Bronchial epithelial cell (primary cell): ENCODE measurements around the gene FAM78A. TPM values are rescaled to one million over a fixed set of nuclear protein-coding genes. Genes with fewer than 3 reads are reported as not detected.
"Not testable (repeated sequence)": the region's sequence is repeated elsewhere in the genome, so short reads cannot be mapped to it uniquely, and the experiment has no call there.

Experiments used
- DNase-seq: peaks from one replicate; pipeline ENCODE4 v3.0.0-alpha.2; 2010; ENCODE audit warnings: low read depth
- FAIRE-seq: peaks from 2 replicates; lab custom pipeline; 2011; peaks lifted over from hg19 to GRCh38; lab: Jason Lieb, UNC
- H3K27me3 ChIP-seq: 2 replicates; pipeline ENCODE4 v1.5.1; 2011; ENCODE audit warnings: low read length; ENCODE audit not compliant: control insufficient read depth, insufficient read depth
- H3K36me3 ChIP-seq: 2 replicates; pipeline ENCODE4 v1.5.1; 2011; ENCODE audit warnings: low read length; ENCODE audit not compliant: control insufficient read depth, insufficient read depth
- H3K4me3 ChIP-seq: 2 replicates; pipeline ENCODE4 v1.5.1; 2011; ENCODE audit warnings: mild to moderate bottlenecking, low read depth, low read length, control low read depth
- total RNA-seq: library from RNA; depleted of rRNA; stranded (reverse); fragments of >200 nt; gene quantifications from 2 replicates; pipeline ENCODE4 v1.2.1, GENCODE V29; 2014
- TF ChIP-seq, protein P1 (sequence below): IDR thresholded peaks from 2 replicates; pipeline ENCODE4 v1.5.1; 2011; ENCODE audit warnings: mild to moderate bottlenecking, moderate library complexity, low read length, control low read depth, inconsistent platforms; ENCODE audit not compliant: insufficient read depth, severe bottlenecking

FAM78A gene
- total RNA-seq, 1 donor from 2014 or later = under 0.01 TPM

DNA sequence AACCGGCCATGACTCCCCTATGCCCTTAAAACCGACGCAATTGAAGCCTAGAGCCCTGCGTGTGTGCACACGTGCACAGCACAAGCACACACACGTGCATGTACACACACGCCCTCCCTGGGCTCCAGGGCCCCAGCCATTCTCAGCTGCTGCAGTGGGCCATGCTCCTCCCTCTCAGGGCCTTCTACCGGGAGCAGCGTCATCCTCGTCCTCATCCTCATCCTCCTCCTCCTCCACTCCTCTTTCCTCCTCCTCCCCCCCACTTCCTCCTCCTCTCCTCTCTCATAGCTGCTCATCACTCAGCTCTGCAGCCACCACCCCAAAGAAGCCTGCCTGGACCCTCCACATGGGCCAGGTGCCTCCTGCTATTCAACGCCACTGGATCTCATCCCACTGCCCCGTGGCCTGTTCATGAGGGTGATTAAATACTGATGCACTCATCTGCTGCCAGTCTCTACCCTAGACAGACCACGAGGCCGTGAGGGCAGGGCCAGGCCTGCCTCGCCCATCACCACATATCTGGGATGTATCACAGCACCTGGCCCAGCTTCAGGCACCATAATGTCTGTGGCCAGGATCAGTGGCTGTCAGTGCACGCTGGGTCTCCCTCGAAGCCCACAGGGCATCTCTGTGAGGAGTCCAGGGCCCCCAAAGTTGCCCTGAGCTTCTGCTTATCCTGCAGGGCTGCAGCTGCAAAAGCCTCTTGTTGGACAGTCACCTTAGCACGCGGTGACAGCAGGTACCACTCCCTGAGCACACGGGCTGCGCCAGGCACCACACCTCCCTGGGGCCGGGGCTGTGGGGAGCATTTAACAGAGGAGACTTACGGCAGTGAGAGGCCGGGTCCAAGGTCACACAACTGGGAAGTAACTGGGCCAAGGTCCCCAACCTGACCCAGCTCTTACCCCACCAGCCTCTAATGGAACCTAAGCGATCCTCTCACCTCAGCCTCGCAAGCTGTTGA, 9.8 kb downstream of the FAM78A start:
- DNase-seq = peak; percentile 17
- TF ChIP-seq, protein P1, sequence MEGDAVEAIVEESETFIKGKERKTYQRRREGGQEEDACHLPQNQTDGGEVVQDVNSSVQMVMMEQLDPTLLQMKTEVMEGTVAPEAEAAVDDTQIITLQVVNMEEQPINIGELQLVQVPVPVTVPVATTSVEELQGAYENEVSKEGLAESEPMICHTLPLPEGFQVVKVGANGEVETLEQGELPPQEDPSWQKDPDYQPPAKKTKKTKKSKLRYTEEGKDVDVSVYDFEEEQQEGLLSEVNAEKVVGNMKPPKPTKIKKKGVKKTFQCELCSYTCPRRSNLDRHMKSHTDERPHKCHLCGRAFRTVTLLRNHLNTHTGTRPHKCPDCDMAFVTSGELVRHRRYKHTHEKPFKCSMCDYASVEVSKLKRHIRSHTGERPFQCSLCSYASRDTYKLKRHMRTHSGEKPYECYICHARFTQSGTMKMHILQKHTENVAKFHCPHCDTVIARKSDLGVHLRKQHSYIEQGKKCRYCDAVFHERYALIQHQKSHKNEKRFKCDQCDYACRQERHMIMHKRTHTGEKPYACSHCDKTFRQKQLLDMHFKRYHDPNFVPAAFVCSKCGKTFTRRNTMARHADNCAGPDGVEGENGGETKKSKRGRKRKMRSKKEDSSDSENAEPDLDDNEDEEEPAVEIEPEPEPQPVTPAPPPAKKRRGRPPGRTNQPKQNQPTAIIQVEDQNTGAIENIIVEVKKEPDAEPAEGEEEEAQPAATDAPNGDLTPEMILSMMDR = no peak
- Histone ChIP-seq H3K36me3 (no peaks in the 10 kb centered on the region), H3K27me3 (no peaks in the 10 kb centered on the region), H3K4me3 (no peak overlapping the region)
- FAIRE-seq = no peak

DNA sequence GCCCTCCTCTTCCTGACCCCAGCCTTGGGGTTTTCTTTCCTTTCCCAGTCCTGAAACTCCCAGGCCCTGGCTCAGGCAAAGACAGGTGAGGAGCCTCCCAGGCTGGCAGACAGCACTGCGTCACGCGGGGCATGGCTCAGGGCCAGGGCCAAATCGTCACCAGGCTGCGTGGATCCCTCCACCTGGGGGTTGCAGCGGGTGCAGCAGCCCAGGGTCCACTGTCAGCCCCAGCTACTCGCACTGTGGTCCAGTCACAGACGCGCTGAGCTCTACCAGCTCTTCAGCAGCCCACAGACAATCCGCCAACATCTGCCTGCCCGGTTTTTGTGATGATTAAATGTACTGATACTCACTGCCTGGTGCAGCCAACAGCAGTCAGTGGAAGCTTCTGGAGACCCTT, 12.1 kb downstream of the FAM78A start:
- TF ChIP-seq, protein P1 = no peak

DNA sequence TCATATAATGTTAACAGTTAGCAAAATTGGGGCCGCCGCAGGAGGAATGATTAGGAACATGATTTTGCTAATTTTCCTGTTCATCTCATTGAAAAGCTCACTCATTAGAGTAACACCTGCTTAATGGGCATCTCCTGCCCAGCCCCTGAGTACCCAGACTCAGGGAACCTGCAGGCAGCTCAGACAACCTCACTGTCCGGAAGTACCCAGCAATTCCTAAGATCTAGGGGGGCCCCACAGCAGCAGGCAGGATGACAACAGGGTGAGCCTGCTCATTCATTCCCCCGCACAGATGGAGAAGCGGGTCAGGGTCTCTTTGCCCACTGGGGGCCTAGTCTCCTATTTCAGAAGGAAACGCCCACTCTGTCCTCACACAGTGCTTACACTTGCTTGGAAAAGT, 12.6 kb downstream of the FAM78A start:
- TF ChIP-seq, protein P1 = no peak
- Histone ChIP-seq H3K27me3 (peaks cover 1% of the 10 kb centered on the region), H3K36me3 (no peaks in the 10 kb centered on the region), H3K4me3 (no peak overlapping the region)
- FAIRE-seq (no peak), DNase-seq (no peak)

More for the DNA sequence above, 12.1 kb downstream of the FAM78A start:
- Histone ChIP-seq H3K4me3 (no peak overlapping the region), H3K36me3 (no peaks in the 10 kb centered on the region), H3K27me3 (no peaks in the 10 kb centered on the region)
- FAIRE-seq (no peak), DNase-seq (no peak)

DNA sequence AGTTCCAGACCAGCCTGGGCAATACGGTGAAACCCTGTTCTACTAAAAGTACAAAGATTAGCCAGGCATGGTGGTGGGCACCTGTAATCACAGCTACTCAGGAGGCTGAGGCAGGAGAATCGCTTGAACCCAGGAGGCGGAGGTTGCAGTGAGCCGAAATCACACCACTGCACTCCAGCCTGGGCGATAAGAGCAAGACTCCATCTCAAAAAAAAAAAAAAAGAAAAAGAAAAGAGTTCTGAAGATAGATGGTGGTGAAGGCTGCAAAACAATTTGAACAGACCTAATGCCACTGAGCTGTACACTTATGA, 13.3 kb downstream of the FAM78A start:
- not testable (repeated sequence) for DNase-seq, FAIRE-seq, H3K27me3 ChIP-seq

DNA sequence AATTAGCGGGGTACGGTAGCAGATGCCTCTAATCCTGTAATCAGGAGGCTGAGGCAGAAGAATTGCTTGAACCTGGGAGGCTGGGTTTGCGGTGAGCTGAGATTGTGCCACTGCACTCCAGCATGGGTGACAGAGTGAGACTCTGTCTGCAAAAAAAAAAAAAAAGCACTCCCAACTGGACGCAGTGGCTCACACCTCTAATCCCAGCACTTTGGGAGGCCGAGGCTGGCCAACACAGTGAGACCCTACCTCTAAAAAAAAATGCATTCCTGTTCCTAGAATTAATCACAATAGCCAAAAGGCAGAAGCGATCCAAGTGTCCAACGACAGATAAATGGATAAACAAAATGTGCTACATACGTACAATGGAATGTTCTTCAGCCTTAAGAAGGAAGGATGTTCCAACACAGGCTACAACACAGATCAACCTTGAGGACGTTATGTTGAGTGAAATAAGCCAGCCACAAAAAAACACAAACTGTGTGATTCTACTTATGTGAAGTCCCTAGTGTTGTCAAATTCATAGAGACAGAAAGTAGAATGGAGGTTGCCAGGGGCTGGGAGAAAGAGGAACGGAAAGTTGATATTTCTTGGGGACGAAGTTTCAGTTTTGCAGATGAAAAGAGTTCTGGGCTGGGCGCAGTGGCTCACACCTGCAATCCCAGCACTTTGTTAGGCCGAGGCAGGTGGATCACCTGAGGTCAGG, 13.8 kb downstream of the FAM78A start:
- TF ChIP-seq, protein P1 = no peak
- DNase-seq (no peak), FAIRE-seq (no peak)
- Histone ChIP-seq H3K4me3 (no peak overlapping the region), H3K27me3 (peaks cover 4% of the 10 kb centered on the region), H3K36me3 (no peaks in the 10 kb centered on the region)

More for the DNA sequence above, 13.3 kb downstream of the FAM78A start:
- not testable (repeated sequence) for H3K4me3 ChIP-seq, H3K36me3 ChIP-seq

DNA sequence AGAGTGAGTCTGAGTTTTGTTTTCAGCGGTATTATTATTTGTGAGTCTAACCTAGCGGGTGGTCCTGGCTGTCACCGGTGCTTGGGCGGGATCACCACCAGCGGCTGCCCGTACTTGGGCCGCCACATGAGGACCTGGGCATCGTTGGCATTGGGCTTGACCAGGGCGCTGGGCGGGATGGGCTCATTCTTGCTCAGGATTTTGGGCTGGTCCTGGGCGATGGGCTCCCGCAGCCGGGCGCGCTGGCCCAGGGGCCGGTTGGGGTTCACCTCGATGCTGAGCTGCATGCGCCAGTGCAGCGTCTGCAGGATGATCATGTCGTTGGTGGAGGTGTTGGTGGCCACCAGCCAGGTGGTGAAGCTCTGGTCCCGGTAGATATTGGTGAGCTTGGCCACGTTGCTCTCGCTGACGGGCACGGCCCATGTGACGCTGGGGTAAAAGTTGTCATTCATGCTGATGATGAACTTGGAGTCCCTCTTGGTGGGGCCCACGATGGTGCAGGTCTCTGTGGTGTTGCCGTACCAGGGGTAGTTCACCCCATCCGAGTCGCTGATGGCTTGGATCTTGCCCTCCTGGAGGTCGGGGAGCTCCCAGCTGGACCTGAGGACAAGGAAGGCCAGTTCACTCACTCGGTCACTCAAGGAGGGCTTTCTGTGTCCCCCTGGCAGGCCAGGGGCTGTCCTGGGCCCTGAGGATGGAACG, 15.4 kb downstream of the FAM78A start:
- Histone ChIP-seq H3K36me3 (no peaks in the 10 kb centered on the region), H3K4me3 (no peak overlapping the region), H3K27me3 (peaks cover 4% of the 10 kb centered on the region)
- DNase-seq = no peak
- TF ChIP-seq, protein P1 = no peak
- no peak for FAIRE-seq
